HepG2 (cell line): ENCODE data around the gene UBE2O. TPM values are rescaled to one million over a fixed set of nuclear protein-coding genes. Genes with fewer than 3 reads are reported as not detected.

Source experiments
- BCL6 ChIP-seq: IDR thresholded peaks from 2 replicates; pipeline ENCODE4 v1.6.1; 2016; ENCODE audit warnings: missing genetic modification reagents, missing compliant biosample characterization
- CHD4 ChIP-seq: fragments of 200-600 bp; sonication (generic); IDR thresholded peaks from 2 replicates; pipeline ENCODE4 v1.7.0; 2017; ENCODE audit warnings: mild to moderate bottlenecking, low read length, borderline replicate concordance
- EEA1 ChIP-seq: sonication (generic); formaldehyde crosslinking; IDR thresholded peaks from 2 replicates; pipeline ENCODE4 v1.5.1; 2020; ENCODE audit warnings: mild to moderate bottlenecking, missing genetic modification reagents, borderline replicate concordance
- EED ChIP-seq: sonication (generic); formaldehyde crosslinking; IDR thresholded peaks from 2 replicates; pipeline ENCODE4 v1.5.0; 2020; ENCODE audit warnings: mild to moderate bottlenecking, missing genetic modification reagents
- FOXK2 ChIP-seq: fragments of 450-650 bp; IDR thresholded peaks from 2 replicates; pipeline ENCODE4 v1.6.1; 2016
- GABPB1 ChIP-seq: IDR thresholded peaks from 2 replicates; pipeline ENCODE4 v1.6.1; 2016; ENCODE audit warnings: mild to moderate bottlenecking, missing genetic modification reagents, moderate library complexity, missing compliant biosample characterization
- GTF3A ChIP-seq: sonication (generic); formaldehyde crosslinking; conservative IDR thresholded peaks from 2 replicates; pipeline ENCODE4 v1.4.0; 2020; ENCODE audit warnings: mild to moderate bottlenecking, missing genetic modification reagents
- HNF1A ChIP-seq, 2 experiments: sonication (generic) in 1 of 2; formaldehyde crosslinking in 1 of 2; IDR thresholded peaks; 2 replicates each; pipeline versions ENCODE4 v1.4.0 to v1.6.1; 2016 to 2020; ENCODE audit warnings: borderline replicate concordance in 1 of 2, low read depth in 1 of 2, mild to moderate bottlenecking in 1 of 2, missing genetic modification reagents in 1 of 2
- MAX ChIP-seq: IDR thresholded peaks from 2 replicates; pipeline ENCODE4 v1.6.1; 2012; ENCODE audit warnings: inconsistent platforms
- MLLT10 ChIP-seq: sonication (generic); formaldehyde crosslinking; IDR thresholded peaks from 2 replicates; pipeline ENCODE4 v1.4.0; 2020; ENCODE audit warnings: missing genetic modification reagents
- MYNN ChIP-seq: sonication (generic); formaldehyde crosslinking; IDR thresholded peaks from 2 replicates; pipeline ENCODE4 v1.4.0; 2020; ENCODE audit warnings: mild to moderate bottlenecking, low read depth, missing genetic modification reagents
- NR2C2 ChIP-seq: sonication (generic); formaldehyde crosslinking; IDR thresholded peaks from 2 replicates; pipeline ENCODE4 v1.4.0; 2020; ENCODE audit warnings: missing genetic modification reagents, mild to moderate bottlenecking, moderate library complexity, borderline replicate concordance
- PAWR ChIP-seq: sonication (generic); formaldehyde crosslinking; IDR thresholded peaks from 2 replicates; pipeline ENCODE4 v1.4.0; 2020; ENCODE audit warnings: missing genetic modification reagents, mild to moderate bottlenecking, borderline replicate concordance
- POLR2A ChIP-seq, 2 experiments: IDR thresholded peaks; 2 replicates each; pipeline ENCODE4 v1.6.1; 2011; ENCODE audit warnings: low read depth in 2 of 2, low read length in 2 of 2, mild to moderate bottlenecking in 1 of 2, moderate library complexity in 1 of 2; ENCODE audit not compliant: insufficient read depth in 1 of 2
- PRMT3 ChIP-seq: sonication (generic); formaldehyde crosslinking; IDR thresholded peaks from 2 replicates; pipeline ENCODE4 v1.8.1; 2022; ENCODE audit warnings: low read depth, mild to moderate bottlenecking, moderate library complexity, missing genetic modification reagents, borderline replicate concordance
- SCMH1 ChIP-seq: sonication (generic); formaldehyde crosslinking; IDR thresholded peaks from 2 replicates; pipeline ENCODE4 v1.9.0; 2021; ENCODE audit warnings: missing genetic modification reagents, mild to moderate bottlenecking, borderline replicate concordance
- SNAI1 ChIP-seq: sonication (generic); formaldehyde crosslinking; IDR thresholded peaks from 2 replicates; pipeline ENCODE4 v1.5.0; 2020; ENCODE audit warnings: mild to moderate bottlenecking, missing genetic modification reagents, borderline replicate concordance
- TGIF2 ChIP-seq: IDR thresholded peaks from 2 replicates; pipeline ENCODE4 v1.6.1; 2016; ENCODE audit warnings: control low read depth, missing compliant biosample characterization
- ZBTB20 ChIP-seq: sonication (generic); formaldehyde crosslinking; IDR thresholded peaks from 2 replicates; pipeline ENCODE4 v1.8.1; 2023; ENCODE audit warnings: missing genetic modification reagents, low read depth, mild to moderate bottlenecking, borderline replicate concordance
- ZC3H4 ChIP-seq: sonication (generic); formaldehyde crosslinking; IDR thresholded peaks from 2 replicates; pipeline ENCODE4 v1.4.0; 2020; ENCODE audit warnings: missing genetic modification reagents, borderline replicate concordance
- ZFAT ChIP-seq: sonication (generic); formaldehyde crosslinking; conservative IDR thresholded peaks from 2 replicates; pipeline ENCODE4 v1.8.1; 2023; ENCODE audit warnings: missing genetic modification reagents, inconsistent platforms
- ZNF124 ChIP-seq: sonication (generic); formaldehyde crosslinking; IDR thresholded peaks from 2 replicates; pipeline ENCODE4 v1.4.0; 2020; ENCODE audit warnings: missing genetic modification reagents
- ZNF430 ChIP-seq: sonication (generic); formaldehyde crosslinking; IDR thresholded peaks from 2 replicates; pipeline ENCODE4 v1.9.0; 2021; ENCODE audit warnings: mild to moderate bottlenecking, missing genetic modification reagents
- ZNF616 ChIP-seq: sonication (generic); formaldehyde crosslinking; IDR thresholded peaks from 2 replicates; pipeline ENCODE4 v1.5.0; 2020; ENCODE audit warnings: low read depth, mild to moderate bottlenecking, missing genetic modification reagents
- ZNF619 ChIP-seq: sonication (generic); formaldehyde crosslinking; IDR thresholded peaks from 2 replicates; pipeline ENCODE4 v1.4.0; 2020; ENCODE audit warnings: mild to moderate bottlenecking, missing genetic modification reagents
- ZNF652 ChIP-seq: IDR thresholded peaks from 2 replicates; pipeline ENCODE4 v1.6.1; 2016; ENCODE audit warnings: low read depth, borderline replicate concordance
- ZNF747 ChIP-seq: sonication (generic); formaldehyde crosslinking; IDR thresholded peaks from 2 replicates; pipeline ENCODE4 v1.8.1; 2023; ENCODE audit warnings: missing genetic modification reagents, mild to moderate bottlenecking, borderline replicate concordance
- polyA plus RNA-seq, 8 experiments: library from polyadenylated mRNA; depleted of rRNA in 3 of 8; stranded (reverse) in 7 of 8; unstranded in 1 of 8; fragments of >200 nt; fragmentation: Illumina TruSeq in 4 of 8; extraction: Trizol in 4 of 8; gene quantifications; 2 replicates each; pipeline versions ENCODE4 v1.2.1 to v1.2.3, GENCODE V29; 2011 to 2016; ENCODE audit warnings: low read depth in 4 of 8, missing spikeins in 1 of 8, mixed read lengths in 1 of 8; ENCODE audit not compliant: insufficient read depth in 1 of 8
- total RNA-seq, 5 experiments: library from RNA; depleted of rRNA; stranded (reverse); fragments of >200 nt; fragmentation: Illumina TruSeq; extraction: Trizol; gene quantifications; 2 replicates each; pipeline ENCODE4 v1.2.3, GENCODE V29; 2016; ENCODE audit warnings: low read depth in 1 of 5

Gene UBE2O
- total and polyA plus RNA-seq, 2 of the 13 experiments (the other 11 are each of a cell fraction or from before 2014, with no cell fraction given): 21.5 to 23.5 TPM

- TF ChIP-seq MAX (peak; percentile 76), SNAI1 (CRISPR knock-in tag) (no peak), HNF1A (IDR thresholded peaks at IDR 0.05; ENCODE audit: low read depth) (no peak), HNF1A (CRISPR knock-in tag; IDR thresholded peaks at IDR 0.05; ENCODE audit: borderline replicate concordance) (peak; percentile 5; the same call in 1 of the 2 replicates), PAWR (no peak), MLLT10 (CRISPR knock-in tag) (no peak), EED (CRISPR knock-in tag) (peak; percentile 57; the same call in 1 of the 2 replicates), ZNF747 (CRISPR knock-in tag) (no peak), MYNN (no peak), ZNF652 (CRISPR knock-in tag) (no peak), GABPB1 (CRISPR knock-in tag) (peak; percentile 56; the same call in 1 of the 2 replicates), GTF3A (CRISPR knock-in tag) (no peak), TGIF2 (CRISPR knock-in tag) (0 out of 2 replicates have a peak, but pooled peaks have one; percentile 36), NR2C2 (peak; percentile 31; the same call in 1 of the 2 replicates), ZNF430 (peak; percentile 76; the same call in 1 of the 2 replicates), ZC3H4 (no peak), BCL6 (CRISPR knock-in tag) (peak; percentile 14; the same call in 1 of the 2 replicates), ZNF619 (CRISPR knock-in tag) (no peak; the same call in 1 of the 2 replicates), ZBTB20 (CRISPR knock-in tag) (no peak; the same call in 1 of the 2 replicates), ZNF124 (CRISPR knock-in tag) (peak; percentile 67; the same call in 1 of the 2 replicates), PRMT3 (no peak), SCMH1 (CRISPR knock-in tag) (no peak), EEA1 (CRISPR knock-in tag) (peak; percentile 87), CHD4 (no peak), ZNF616 (CRISPR knock-in tag) (no peak), ZFAT (CRISPR knock-in tag) (no peak), POLR2A (IDR thresholded peaks at IDR 0.05; ENCODE audit: insufficient read depth in 1 of 2, low read depth in 2 of 2, low read length in 2 of 2) (peak; percentile 66 to 94; a peak in 3 of 4 replicates), FOXK2 (no peak)
Observed at GRCh38 chr17:76501018-76501826, 48.3 kb upstream of the UBE2O start, which contains the start of gene RHBDF2 (continued).
